Heart right ventricle (tissue), 16 donors: ENCODE results near the gene TMEM8B. TPM values are rescaled to one million over a fixed set of nuclear protein-coding genes. Genes with fewer than 3 reads are reported as not detected.

ENCODE experiments used
- ATAC-seq, 8 donors: fragments of 200-7000 bp; cut with Tn5 transposase; one replicate each; pipeline ENCODE4 v1.9.1; 2020; ENCODE audit warnings: mild to moderate bottlenecking in 8 of 8, moderate library complexity in 8 of 8, moderate number of reproducible peaks in 1 of 8
- DNase-seq, 2 donors: peaks; one replicate each; pipeline ENCODE4 v3.0.0-alpha.2; 2020
- H3K27ac ChIP-seq, 10 donors: fragments of 200-600 bp; sonication (generic) in 2 of 10; one replicate each; pipeline versions ENCODE4 v1.5.0 to v1.8.0; 2020 to 2022; ENCODE audit warnings: mild to moderate bottlenecking in 3 of 10
- H3K27me3 ChIP-seq, 7 donors: fragments of 200-600 bp; one replicate each; pipeline ENCODE4 v1.8.0; 2021 to 2022; ENCODE audit warnings: mild to moderate bottlenecking in 2 of 7
- H3K36me3 ChIP-seq, 9 donors: fragments of 200-600 bp; sonication (generic) in 1 of 9; one replicate each; pipeline versions ENCODE4 v1.5.0 to v1.8.0; 2020 to 2022; ENCODE audit warnings: mild to moderate bottlenecking in 2 of 9
- H3K4me1 ChIP-seq, 9 donors: fragments of 200-600 bp; sonication (generic) in 1 of 9; one replicate each; pipeline versions ENCODE4 v1.5.0 to v1.8.0; 2020 to 2022; ENCODE audit warnings: mild to moderate bottlenecking in 4 of 9
- H3K4me3 ChIP-seq, 10 donors: fragments of 200-600 bp; sonication (generic) in 2 of 10; one replicate each; pipeline versions ENCODE4 v1.5.0 to v1.8.0; 2020 to 2022; ENCODE audit warnings: mild to moderate bottlenecking in 7 of 10, moderate library complexity in 2 of 10
- H3K9me3 ChIP-seq, 11 donors: fragments of 200-600 bp in 10 of 11; sonication (generic) in 2 of 11; one replicate each; pipeline versions ENCODE4 v1.5.0 to v1.8.0; 2013 to 2022; ENCODE audit warnings: mild to moderate bottlenecking in 2 of 11, control low read depth in 1 of 11, moderate library complexity in 1 of 11
- CTCF ChIP-seq, 9 donors: fragments of 200-600 bp; sonication (generic) in 2 of 9; IDR thresholded peaks; one replicate each; pipeline versions ENCODE4 v1.5.0 to v1.8.0; 2021 to 2022; ENCODE audit warnings: antibody characterized with exemption in 9 of 9, mild to moderate bottlenecking in 5 of 9, moderate library complexity in 1 of 9
- WGBS, 2 donors: extraction: QIAGEN DNeasy Blood & Tissue Kit; methylation state at CpG; one replicate each; pipeline ENCODE4 v1.1.7; 2013; ENCODE audit warnings: inconsistent platforms in 1 of 2; 5-methylcytosine and 5-hydroxymethylcytosine counted together
- intact Hi-C, 10 donors: fragments of 100-400 bp; cut with DNase I; formaldehyde crosslinking; loops; one replicate each; pipeline versions ENCODE4 v1.11.1 to v1.14.2; 2022
- polyA plus RNA-seq, 2 donors: library from polyadenylated mRNA; stranded (reverse); fragments of 200-250 nt; gene quantifications; one replicate each; pipeline ENCODE4 v1.2.3, GENCODE V29; 2013
- total RNA-seq, 10 donors: library from RNA; stranded (reverse); fragmentation: NEBNext Ultra II Directional in 3 of 10; extraction: Animal tissue kit (Norgen Biotek cat#: 25700) in 3 of 10; gene quantifications; one replicate each; pipeline versions ENCODE4 v1.2.1 to v1.2.4, GENCODE V29; 2021 to 2023
- donor health status: Arrhythmogenic right ventricular cardiomyopathy.
- donor health status: ischemic (EF 13 %, LVEDD 7.1; RV severe dilation, severe dysfunction).
- donor health status: healthy with polysubstance abuse.
- donor health status: DM: no; HTN: yes; CAD: no.
- donor health status: DM: no; HTN: no; CAD: no.
- donor health status: ischemic (EF 25% LVEDD 6.9; RV normal size, moderate dysfunction).
- donor health status: ischemic (EF 25% LVEDD 5.7; RV mildly dilated, moderate dysfunction).
- donor health status: healthy.
- donor health status: DM: yes; HTN: yes; CAD: no.
- donor health status: Ischemic cardiomyopathy.
- donor health status: ischemic (EF 35%, LVEDD 5.7; RV mildly dilated, moderate dysfunction).
- donor health status: nonischemic (EF 11% LVEDD 7.7; RV severe dilation, severe dysfunction).
- donor health status: DM: yes; HTN: yes; CAD: no.
- donor health status: PGD.
- donor health status: ischemic (EF 29% LVEDD 5.4; RV normal size, mild dysfunction).
- donor health status: nonischemic (EF 23%, LVEDD 6.1; RV moderate dilation, normal function).

The TMEM8B gene
- total and polyA plus RNA-seq, 12 donors = 6.7 to 22.9 (median 19.5) TPM

DNA sequence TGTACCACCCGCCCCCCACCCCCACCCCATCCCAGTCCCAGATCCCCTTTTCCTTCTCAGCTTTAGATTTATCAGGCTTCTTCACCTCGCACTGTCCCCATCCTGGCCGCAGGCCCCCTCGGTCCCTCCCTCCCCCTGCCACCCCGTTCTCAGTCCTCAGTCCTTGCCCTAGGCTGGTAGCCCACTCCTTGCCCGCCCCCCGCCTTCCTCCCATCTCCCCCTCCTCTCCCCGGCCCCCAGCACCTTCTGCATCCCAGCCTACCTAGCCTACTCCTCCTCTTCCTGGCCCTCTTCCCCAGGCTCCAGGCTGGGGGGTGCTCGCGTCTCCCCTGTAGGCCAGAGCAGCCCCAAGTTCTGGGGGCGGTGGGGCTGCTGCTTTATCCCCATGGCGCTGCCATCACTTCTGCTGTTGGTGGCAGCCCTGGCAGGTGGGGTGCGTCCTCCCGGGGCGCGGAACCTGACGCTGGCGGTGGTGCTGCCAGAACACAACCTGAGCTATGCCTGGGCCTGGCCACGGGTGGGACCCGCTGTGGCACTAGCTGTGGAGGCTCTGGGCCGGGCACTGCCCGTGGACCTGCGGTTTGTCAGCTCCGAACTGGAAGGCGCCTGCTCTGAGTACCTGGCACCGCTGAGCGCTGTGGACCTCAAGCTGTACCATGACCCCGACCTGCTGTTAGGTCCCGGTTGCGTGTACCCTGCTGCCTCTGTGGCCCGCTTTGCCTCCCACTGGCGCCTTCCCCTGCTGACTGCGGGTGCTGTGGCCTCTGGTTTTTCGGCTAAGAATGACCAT lies 36.8 kb upstream of the TMEM8B start:
- WGBS, 2 donors = 78 to 82% methylated on average over 33 to 34 of the region's 34 CpGs

DNA sequence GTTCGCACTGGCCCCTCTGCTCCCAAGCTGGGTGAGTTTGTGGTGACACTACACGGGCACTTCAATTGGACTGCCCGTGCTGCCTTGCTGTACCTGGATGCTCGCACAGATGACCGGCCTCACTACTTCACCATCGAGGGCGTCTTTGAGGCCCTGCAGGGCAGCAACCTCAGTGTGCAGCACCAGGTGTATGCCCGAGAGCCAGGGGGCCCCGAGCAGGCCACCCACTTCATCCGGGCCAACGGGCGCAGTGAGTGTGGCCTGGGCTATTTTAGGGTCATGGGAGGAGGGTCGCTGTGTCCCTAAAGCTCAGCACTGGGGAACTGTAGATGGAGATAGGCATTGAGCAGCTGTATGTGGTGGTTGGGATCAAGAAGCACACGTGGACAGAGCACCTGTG lies 36.2 kb upstream of the TMEM8B start:
- H3K4me3 ChIP-seq = peak overlapping the region in 4 of 10 donors; percentile 70 to 78 (median 74)
- no peaks in the 10 kb centered on the region for H3K36me3 ChIP-seq
- H3K4me1 ChIP-seq = peaks cover 16 to 47% (median 33%) of the 10 kb centered on the region in 9 donors
- no peak for TF ChIP-seq CTCF (IDR thresholded peaks at IDR 0.05)
- no peak for DNase-seq
- 87 to 89% methylated on average over 14 of the region's 14 CpGs for WGBS, 2 donors
- H3K27ac ChIP-seq = peak overlapping the region in 1 of 10 donors; percentile 3
- no peak for ATAC-seq
- intact Hi-C loops = loop anchor here in 3 of 10 donors (5.0 to 10.0 kb wide), 2 partner anchors 34 to 232 kb away; partner anchors contain the start of genes FAM221B (in 3 of the 3) and TMEM8B (in 3 of the 3)
- H3K27me3 ChIP-seq = peaks cover 0 to 7% (median 0%) of the 10 kb centered on the region in 7 donors
- no peaks in the 10 kb centered on the region for H3K9me3 ChIP-seq

More for the DNA sequence above, 36.8 kb upstream of the TMEM8B start:
- DNase-seq = no peak
- H3K9me3 ChIP-seq = no peaks in the 10 kb centered on the region
- H3K36me3 ChIP-seq = no peaks in the 10 kb centered on the region
- peaks cover 16 to 47% (median 33%) of the 10 kb centered on the region in 9 donors for H3K4me1 ChIP-seq
- no peak for TF ChIP-seq CTCF (IDR thresholded peaks at IDR 0.05)
- H3K4me3 ChIP-seq = peak overlapping the region; percentile 38 to 78 (median 69)
- H3K27me3 ChIP-seq = peaks cover 0 to 7% (median 0%) of the 10 kb centered on the region in 7 donors
- H3K27ac ChIP-seq = peak overlapping the region in 9 of 10 donors; percentile 78 to 90 (median 83)
- ATAC-seq = peak in 1 of 8 donors; percentile 24
- intact Hi-C loops = loop anchor here in 3 of 10 donors (5.0 to 10.0 kb wide), 2 partner anchors 35 to 233 kb away; partner anchors contain the start of genes FAM221B (in 3 of the 3) and TMEM8B (in 3 of the 3)

DNA sequence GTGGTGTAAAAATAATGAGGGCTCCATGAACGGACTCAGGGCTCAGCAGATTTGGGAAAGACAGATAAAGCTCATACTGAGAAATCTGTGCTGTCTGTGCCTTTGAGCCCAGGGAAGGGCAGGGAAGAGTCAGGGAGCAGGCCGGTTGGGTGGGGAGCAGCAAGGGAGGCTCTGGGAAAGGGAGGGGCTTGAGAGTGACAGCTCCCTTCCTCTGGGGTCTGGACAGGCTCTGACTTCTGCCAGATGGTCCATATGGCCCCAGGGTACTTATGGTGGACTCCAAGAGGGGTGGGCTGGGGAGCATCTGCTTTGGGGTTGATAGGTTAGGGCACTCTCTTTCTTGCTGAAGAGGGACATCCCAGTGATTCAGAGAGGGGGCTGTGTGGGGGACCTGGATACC lies 35.6 kb upstream of the TMEM8B start:
- intact Hi-C loops = loop anchor here in 3 of 10 donors (5.0 to 10.0 kb wide), 2 partner anchors 34 to 231 kb away; partner anchors contain the start of genes FAM221B (in 3 of the 3) and TMEM8B (in 3 of the 3)
- H3K27ac ChIP-seq = peak overlapping the region in 2 of 10 donors; percentile 3 to 24
- 51 to 64% methylated on average over 2 of the region's 2 CpGs for WGBS, 2 donors
- ATAC-seq = no peak
- no peak for TF ChIP-seq CTCF (IDR thresholded peaks at IDR 0.05)
- H3K4me3 ChIP-seq = peak overlapping the region in 3 of 10 donors; percentile 19 to 77 (median 71)
- no peaks in the 10 kb centered on the region for H3K36me3 ChIP-seq
- peaks cover 16 to 47% (median 33%) of the 10 kb centered on the region in 9 donors for H3K4me1 ChIP-seq
- peaks cover 0 to 7% (median 0%) of the 10 kb centered on the region in 7 donors for H3K27me3 ChIP-seq
- DNase-seq = no peak
- H3K9me3 ChIP-seq = no peaks in the 10 kb centered on the region

DNA sequence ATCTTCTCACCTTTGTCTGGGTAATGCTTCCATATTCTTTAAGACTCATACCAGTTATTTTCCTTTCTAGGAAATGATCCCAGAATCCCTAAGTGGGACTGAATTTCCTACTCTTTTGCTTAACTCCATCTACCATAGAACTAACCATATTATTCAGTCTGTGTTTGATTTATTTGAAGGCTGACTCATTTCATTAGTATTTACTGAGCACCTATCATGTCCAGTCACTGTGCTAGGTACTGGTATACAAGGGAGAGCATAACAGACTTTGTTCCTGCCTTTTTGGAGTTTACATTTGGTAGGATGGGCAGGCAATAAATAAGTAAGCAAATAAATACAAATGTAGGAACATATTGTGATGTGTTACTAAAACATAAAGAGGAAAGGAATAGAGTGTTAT lies 33.3 kb upstream of the TMEM8B start:
- Histone ChIP-seq H3K4me1 (peaks cover 15 to 43% (median 29%) of the 10 kb centered on the region in 9 donors), H3K36me3 (peaks cover 0 to 13% (median 0%) of the 10 kb centered on the region in 9 donors), H3K9me3 (no peaks in the 10 kb centered on the region), H3K4me3 (no peak overlapping the region), H3K27me3 (peaks cover 0 to 5% (median 0%) of the 10 kb centered on the region in 7 donors), H3K27ac (no peak overlapping the region)
- intact Hi-C loops = loop anchor here in 1 of 10 donors (10.0 kb wide), 1 partner anchor 229 kb away; no protein-coding TSS in a partner anchor
- no peak for ATAC-seq
- no peak for DNase-seq
- TF ChIP-seq CTCF (IDR thresholded peaks at IDR 0.05) = no peak
